A204.1 (cell line): ENCODE measurements around the gene NOXO1.
"Not testable (repeated sequence)": the region's sequence is repeated elsewhere in the genome, so short reads cannot be mapped to it uniquely, and the experiment has no call there.

ENCODE experiments used
- FAIRE-seq: peaks from 2 replicates; lab custom pipeline; 2012; peaks lifted over from hg19 to GRCh38; lab: Jason Lieb, UNC

The NOXO1 gene

GRCh38 chr16:1941162-1942046 is 39.9 kb downstream of the NOXO1 start:
- no peak for FAIRE-seq

- FAIRE-seq, result no peak
Observed at GRCh38 chr16:1940273-1941161, 40.8 kb downstream of the NOXO1 start.

- not testable (repeated sequence) for FAIRE-seq
Observed at GRCh38 chr16:1939833-1940232, 41.4 kb downstream of the NOXO1 start.

- FAIRE-seq, result no peak
Observed at GRCh38 chr16:1938910-1939309, 42.4 kb downstream of the NOXO1 start.

GRCh38 chr16:1938316-1938715 is 43.0 kb downstream of the NOXO1 start:
- no peak for FAIRE-seq

GRCh38 chr16:1936945-1937479 is 44.3 kb downstream of the NOXO1 start:
- FAIRE-seq, result no peak

GRCh38 chr16:1933097-1933661 is 48.1 kb downstream of the NOXO1 start:
- no peak for FAIRE-seq

GRCh38 chr16:1932050-1933028 is 48.9 kb downstream of the NOXO1 start:
- FAIRE-seq, result no peak

- FAIRE-seq, result no peak
Observed at GRCh38 chr16:1930338-1930720, 50.9 kb downstream of the NOXO1 start.

GRCh38 chr16:1929578-1930337 is 51.5 kb downstream of the NOXO1 start:
- no peak for FAIRE-seq

GRCh38 chr16:1929105-1929504 is 52.2 kb downstream of the NOXO1 start:
- FAIRE-seq, result no peak
